SH-SY5Y (cell line): ENCODE data around the gene FUOM.

ENCODE experiments used
- GATA2 ChIP-seq: IDR thresholded peaks from 2 replicates; pipeline ENCODE4 v1.6.1; 2011; ENCODE audit warnings: mild to moderate bottlenecking, low read depth, low read length
- GATA3 ChIP-seq: IDR thresholded peaks from 2 replicates; pipeline ENCODE4 v1.6.1; 2011; ENCODE audit warnings: low read depth, mild to moderate bottlenecking, low read length, moderate library complexity

DNA sequence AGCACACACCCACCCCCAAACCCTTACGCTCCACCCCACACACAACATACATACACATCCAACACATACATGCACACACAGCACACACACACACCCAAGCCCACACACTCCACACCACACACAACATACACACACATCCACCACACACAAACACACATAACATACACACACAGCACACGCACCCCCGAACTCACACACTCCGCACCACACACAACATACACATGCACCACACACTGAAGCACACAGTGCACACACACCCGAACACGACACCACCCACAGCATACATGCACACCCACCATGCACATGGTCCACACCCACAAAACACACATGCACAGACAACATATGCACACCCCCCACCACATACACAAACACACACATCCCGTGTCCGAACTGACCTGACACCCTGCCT, 8.7 kb downstream of the FUOM start:
- TF ChIP-seq GATA3 = no peak
- TF ChIP-seq GATA2 = no peak
